Measurements from ENCODE around the gene GIT2.
"Not testable (repeated sequence)": the region's sequence is repeated elsewhere in the genome, so short reads cannot be mapped to it uniquely, and the experiment has no call there.

The GIT2 gene

DNA sequence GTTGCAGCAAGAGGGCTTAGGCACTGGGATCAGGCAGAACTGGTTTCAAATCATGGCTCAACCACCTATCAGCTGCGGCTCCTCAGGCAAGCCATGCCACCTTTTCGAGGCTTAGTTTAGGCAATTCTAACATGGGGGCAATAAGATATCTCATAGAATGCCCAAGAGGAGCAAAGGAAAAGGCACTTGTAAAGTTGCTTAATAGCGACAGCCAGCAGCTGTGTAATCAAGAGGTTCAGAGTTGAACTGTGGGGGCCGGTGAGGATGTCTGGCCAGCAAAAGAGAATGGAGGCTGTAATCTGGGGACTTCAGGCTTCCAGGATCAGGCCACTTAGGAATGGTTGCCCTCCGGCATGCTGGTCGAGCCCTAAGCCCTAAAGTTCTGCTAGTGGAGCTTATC is 99.1 kb downstream of the GIT2 start:
- FAIRE-seq (no peak), DNase-seq (ENCODE audit: insufficient read length, low spot score) (no peak)

DNA sequence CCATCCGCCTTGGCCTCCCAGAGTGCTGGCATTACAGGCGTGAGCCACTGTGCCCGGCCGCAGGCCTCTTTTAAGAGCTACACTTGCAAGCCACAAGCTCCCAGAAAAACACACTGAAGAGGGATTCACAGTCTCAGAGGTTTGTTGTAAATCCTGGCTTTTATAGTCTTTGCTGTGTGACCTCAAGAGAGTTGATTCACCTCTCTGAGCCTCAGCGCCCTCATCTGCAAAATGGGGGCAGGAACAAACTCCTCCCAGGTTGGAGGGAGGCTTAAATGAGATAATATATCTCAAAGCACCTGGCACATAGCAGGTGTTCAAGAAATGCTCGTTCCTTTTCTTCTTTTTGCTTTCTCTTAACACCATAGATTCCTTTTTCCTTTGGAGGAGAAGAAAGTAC is 100.0 kb downstream of the GIT2 start:
- no peak for FAIRE-seq
- DNase-seq (ENCODE audit: insufficient read length, low spot score), result no peak

DNA sequence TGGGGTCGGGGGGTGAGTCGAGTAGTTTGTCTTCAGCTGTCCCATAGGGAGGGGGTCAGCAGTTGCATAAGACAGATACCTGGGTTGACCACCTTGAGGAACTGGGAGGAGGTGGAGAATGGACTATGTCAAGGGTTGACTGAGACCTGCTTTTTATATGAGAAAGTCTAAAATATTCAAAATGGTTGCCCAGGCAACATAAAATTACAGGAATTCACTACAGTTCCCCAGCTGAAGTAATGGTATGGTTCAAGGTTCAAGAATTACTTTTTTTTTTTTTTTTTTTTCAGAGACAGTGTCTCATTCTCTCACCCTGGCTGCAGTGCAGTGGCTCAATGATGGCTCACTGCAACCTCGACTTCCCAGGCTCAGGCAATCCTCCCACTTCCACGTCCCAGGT is 101.2 kb downstream of the GIT2 start:
- no peak for DNase-seq (ENCODE audit: insufficient read length, low spot score)
- no peak for FAIRE-seq

DNA sequence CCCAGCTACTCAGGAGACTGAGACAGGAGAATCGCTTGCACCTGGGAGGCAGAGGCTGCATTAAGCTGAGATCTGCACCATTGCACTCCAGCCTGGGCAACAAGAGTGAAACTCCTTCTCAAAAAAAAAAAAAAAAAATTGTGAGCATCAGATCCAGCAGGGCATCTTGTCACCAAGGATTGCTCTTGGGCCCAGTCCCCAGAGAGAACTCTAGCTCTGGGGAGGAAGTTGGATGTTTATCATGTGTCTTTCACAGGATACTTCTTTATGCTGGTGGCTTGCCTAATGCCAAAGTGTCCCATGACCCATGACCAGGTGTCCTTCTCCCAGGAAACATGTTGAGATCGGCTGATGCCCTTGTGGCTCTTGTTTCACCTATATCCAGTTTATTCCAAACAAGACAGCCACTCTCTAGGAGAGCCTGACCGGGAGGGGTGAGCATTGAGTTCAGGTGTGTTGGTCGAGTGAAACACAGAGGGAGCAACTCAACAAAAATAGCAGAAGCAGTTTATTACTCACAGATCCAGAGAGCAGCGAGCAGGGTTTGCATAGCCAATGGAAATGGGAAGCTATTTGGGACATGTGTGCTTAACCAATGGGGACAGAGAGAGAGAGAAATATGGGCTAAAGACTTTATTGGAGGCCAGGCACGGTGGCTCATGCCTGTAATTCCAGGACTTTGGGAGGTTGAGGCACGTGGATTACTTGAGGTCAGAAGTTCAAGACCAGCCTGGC is 102.7 kb downstream of the GIT2 start:
- FAIRE-seq, result peak; percentile 33
- DNase-seq (ENCODE audit: insufficient read length, low spot score), result no peak

DNA sequence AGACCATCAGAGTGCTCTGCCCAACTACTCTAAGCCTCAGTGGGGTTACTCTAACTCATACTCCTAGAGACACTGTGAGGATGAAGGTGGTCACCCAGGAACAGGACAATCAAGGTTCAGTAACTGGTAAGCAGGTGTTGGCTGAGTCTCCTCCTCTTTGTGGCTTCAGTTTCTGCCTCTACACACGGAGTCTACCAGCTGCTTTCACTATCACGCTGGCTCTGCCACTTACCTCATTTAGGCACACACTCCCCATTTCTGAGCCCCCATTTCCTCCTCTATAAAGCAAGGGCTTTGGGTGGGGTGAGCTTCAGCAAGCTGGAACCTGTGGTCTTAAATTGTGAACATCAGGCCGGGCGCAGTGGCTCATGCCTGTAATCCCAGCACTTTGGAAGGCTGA is 103.4 kb downstream of the GIT2 start:
- peak; percentile 87 for FAIRE-seq
- peak; percentile 46 for DNase-seq (ENCODE audit: insufficient read length, low spot score)

DNA sequence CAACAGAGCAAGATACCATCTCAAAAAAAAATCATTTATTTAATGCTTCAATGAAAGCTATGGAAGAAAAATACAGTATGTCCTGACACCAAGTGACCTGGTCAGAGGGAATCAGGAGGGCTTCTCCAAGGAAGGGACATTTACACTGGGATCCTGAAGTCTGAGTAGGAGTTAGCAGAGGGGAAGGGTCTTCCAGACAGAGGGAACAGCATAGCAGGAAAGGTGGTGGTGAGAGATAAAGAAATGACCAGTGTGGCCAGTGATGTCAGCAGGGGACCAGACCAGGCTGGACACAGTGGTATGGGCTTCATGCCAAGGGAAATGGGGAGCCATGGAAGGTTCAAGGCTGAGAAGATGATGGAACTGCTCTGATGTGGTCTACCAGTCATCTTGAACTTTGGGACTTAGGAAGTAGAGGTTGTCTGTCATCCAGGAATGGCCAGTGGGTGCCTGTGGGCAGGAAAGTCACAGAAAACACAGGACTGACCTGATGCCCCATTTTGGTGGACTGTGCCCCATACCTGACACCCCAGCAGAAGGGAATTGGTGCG is 103.9 kb downstream of the GIT2 start:
- no peak for FAIRE-seq

DNA sequence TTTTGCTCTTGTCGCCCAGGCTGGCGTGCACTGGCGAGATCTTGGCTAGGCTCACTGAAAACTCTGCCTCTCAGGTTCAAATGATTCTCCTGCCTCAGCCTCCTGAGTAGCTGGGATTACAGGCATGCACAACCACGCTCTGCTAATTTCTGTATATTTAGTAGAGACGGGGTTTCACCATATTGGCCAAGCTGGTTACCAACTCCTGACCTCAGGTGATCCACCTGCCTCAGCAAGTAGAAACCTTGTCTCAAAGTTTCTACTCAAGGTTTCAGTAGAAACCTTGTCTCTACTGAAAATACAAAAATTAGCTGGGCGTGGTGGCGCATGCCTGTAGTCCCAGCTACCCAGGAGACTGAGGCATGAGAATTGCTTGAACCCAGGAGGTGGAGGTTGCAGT is 104.4 kb downstream of the GIT2 start:
- not testable (repeated sequence) for FAIRE-seq; DNase-seq (ENCODE audit: insufficient read length, low spot score)

More for the DNA sequence above, 103.9 kb downstream of the GIT2 start:
- DNase-seq (ENCODE audit: insufficient read length, low spot score), result no peak

DNA sequence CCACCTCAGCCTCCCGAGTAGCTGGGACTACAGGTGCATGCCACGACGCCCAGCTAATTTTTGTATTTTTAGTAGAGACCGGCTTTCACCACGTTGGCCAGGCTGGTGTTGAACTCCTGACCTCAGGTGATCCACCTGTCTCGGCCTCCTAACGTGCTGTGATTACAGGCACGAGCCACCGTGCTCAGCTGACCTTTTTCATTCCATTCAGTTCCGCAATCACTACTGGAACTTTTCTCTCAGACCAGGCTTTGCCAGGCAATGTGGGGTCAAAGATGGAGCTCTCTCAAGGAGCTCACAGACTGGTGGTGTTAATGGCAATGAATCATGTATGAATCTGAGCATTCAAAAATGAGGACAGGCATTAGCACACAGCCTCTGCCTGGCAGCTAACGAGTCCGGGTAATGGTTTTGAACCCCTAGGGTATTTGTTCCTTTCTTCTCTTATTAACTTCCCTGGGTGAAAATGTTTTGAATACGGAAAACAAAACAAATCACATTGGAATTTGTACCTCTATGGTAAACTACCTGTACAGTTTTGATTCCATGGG is 105.5 kb downstream of the GIT2 start:
- no peak for DNase-seq (ENCODE audit: insufficient read length, low spot score)
- FAIRE-seq, result no peak

DNA sequence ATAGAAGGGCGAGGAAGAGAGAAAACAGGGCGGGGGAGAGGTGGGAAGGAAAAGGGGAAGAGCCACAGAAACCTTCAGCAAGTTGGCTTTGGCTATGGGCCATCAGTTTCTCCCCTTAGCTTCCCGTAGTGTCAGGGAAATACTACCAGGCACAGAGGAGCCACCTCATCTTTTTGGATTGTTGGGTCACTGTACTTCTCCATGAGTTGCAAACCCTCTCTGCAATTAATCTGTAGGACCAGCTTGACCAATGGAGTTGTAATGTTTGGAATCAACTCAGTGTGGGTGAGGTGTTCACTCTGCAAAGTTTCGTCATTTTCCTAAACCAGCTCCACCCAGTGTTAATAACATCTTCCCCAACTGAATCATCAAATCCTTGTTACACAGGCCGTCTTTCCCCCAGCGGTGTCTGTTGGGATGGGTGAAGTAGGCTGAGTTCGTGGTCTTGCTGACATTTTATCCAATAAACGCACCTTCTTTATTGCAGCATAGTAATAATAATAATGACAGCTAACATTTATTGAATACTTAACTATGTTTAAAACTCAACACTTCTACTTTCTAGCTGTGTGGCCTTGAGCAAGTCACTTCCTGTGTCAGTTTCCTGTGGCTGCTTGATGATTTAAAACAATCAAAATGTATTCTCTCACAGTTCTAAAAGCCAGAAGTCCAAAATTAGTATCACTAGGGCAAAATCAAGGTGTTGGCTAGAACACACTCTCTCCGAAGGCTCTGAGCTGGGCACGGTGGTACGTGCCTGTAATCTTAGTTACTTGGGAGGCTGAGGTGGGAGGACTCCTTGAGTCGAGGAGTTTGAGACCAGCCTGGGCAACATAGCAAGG is 107.8 kb downstream of the GIT2 start:
- DNase-seq (ENCODE audit: insufficient read length, low spot score) (no peak), FAIRE-seq (peak; percentile 65)

DNA sequence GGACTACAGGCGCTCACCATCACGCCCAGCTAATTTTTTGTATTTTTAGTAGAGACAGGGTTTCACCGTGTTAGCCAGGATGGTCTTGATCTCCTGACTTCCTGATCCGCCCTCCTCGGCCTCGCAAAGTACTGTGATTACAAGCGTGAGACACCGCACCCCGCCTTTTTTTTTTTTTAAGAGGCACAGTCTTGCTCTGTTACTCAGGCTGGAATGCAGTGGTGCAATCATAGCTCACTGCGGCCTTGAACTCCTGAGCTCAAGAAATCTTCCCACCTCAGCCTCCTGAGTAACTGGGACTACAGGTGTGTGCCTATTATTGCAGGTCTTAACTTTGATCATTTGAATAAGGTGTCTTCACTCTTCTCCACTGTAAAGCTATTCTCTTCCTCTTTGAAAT is 110.6 kb downstream of the GIT2 start:
- FAIRE-seq, result no peak
- no peak for DNase-seq (ENCODE audit: insufficient read length, low spot score)

DNA sequence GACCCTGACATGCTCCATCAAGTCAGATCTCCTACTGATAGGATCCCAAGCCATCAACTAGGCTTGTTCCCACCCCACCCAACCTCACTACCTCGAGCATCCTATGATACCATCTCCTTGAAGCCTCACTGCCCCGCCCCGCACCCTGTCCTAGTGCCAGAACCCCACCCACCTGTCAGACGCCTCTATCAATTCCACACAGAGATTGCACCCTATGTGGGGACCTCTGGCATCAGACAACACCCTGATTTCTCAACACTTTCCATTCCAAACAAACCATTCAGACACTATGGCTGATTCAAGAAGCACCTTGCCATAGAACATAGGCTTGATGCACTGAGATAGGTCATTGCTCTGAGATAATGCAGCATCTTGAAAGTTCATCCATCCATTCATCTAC is 112.7 kb downstream of the GIT2 start:
- FAIRE-seq (no peak), DNase-seq (ENCODE audit: insufficient read length, low spot score) (no peak)

DNA sequence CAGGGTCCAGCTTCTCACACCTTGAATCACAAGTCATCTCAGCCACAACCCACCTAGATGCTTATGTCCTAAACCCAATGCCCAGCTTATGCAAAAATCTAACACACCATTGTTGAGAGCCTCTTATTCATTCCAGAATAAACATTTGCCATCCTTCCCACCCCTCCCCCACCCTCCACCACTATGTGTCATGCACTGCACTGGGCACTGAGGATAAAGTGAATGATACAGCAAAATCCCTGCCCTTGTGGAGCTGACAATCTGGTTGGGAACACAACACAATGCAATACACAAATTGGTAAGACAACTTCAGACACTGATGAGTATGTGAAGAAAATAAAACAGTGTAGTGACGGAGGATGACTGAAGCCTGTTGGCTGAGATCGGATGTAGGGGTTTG is 114.4 kb downstream of the GIT2 start:
- DNase-seq (ENCODE audit: insufficient read length, low spot score) (no peak), FAIRE-seq (no peak)

DNA sequence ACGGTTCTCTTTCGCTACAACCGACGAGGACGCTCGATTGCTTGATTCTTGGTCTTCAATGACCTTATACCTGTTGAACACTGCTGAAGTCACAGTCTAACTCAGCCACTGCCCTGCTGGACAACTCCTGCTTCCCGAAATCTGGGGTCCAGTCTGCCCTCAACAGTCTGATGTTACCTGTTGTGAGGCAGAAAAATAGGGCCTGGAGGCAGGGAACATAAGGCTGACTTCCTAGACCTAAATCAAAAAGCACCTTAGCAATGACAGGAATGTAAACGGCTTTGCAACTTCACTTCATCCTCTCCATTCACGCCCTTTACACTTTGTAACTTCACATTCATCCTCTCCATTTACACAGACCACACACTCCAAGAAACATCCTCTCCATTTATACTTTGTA is 115.2 kb downstream of the GIT2 start:
- DNase-seq (ENCODE audit: insufficient read length, low spot score), result no peak
- no peak for FAIRE-seq

DNA sequence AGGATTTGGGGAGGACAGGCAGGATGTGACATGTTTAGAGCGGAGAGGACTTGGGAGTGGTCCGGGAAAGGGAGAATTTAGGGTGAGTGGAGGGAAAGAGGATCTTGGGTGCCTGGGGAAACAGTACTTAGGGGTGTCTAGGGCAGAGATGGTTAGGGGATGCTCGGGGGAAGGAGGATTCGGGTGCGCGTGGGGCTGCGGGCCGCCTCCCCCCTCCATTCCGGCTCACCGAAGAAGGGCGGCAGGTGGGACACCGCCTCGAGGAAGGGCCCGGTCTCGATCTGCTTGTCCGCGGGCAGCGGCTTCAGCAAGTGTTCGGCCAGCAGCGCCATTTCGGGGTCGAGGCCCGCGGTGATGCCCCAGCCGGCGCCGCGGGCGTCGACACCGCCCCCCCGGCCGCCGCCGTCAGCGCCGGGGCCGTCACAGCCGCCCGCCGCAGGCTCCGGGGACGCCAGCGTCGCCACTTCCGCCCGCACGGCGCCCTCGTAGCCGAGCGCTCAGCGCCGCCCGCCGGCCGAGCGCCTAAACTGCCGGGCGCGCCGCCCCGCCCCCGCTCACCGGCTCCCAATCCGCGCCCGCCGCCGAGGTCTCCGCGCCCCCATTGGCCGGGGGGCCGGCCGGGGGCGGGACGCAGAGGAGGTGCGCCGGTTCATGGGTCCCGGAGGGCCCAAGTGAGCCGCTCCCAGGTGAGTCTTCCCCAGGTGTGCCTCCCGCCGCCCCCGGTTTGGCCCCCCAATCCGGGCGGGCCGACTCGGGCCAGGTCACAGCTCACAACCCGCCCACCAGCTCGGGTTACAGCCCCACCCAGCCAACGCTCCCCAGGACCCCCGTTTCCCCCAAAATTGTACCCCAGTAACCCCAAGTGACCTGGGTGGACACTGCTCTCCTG is 115.9 kb downstream of the GIT2 start, which contains the start of gene GLTP:
GLTP (minus strand) TSS at position 499 of the 889 bp plus-strand sequence; CDS start at position 332, 167 bp downstream.
- FAIRE-seq (peak; percentile 77), DNase-seq (ENCODE audit: insufficient read length, low spot score) (peak; percentile 90)
